EH (cell line): ENCODE data around the gene MAL.
"Not testable (repeated sequence)": the region's sequence is repeated elsewhere in the genome, so short reads cannot be mapped to it uniquely, and the experiment has no call there.

Experiments
- DNase-seq: peaks from one replicate; pipeline ENCODE4 v3.0.0-alpha.2; 2015; ENCODE audit warnings: low read depth

MAL gene

GRCh38 chr2:95062242-95063085, 37.0 kb downstream of the MAL start:
- DNase-seq, result no peak

GRCh38 chr2:95063086-95063958, 37.8 kb downstream of the MAL start:
- DNase-seq, result no peak

- no peak for DNase-seq
Measured at GRCh38 chr2:95068256-95068655, 42.7 kb downstream of the MAL start.

- no peak for DNase-seq
Measured at GRCh38 chr2:95069465-95069864, 44.0 kb downstream of the MAL start.

- DNase-seq, result no peak
Measured at GRCh38 chr2:95071856-95072255, 46.3 kb downstream of the MAL start.

GRCh38 chr2:95072424-95072823, 46.9 kb downstream of the MAL start:
- no peak for DNase-seq

GRCh38 chr2:95073856-95074662, 48.6 kb downstream of the MAL start:
- no peak for DNase-seq

- no peak for DNase-seq
Measured at GRCh38 chr2:95074663-95075439, 49.3 kb downstream of the MAL start.

- DNase-seq, result no peak
Measured at GRCh38 chr2:95075440-95076132, 50.1 kb downstream of the MAL start.

- DNase-seq, result peak; percentile 51
Measured at GRCh38 chr2:95076705-95077529, 51.4 kb downstream of the MAL start.

GRCh38 chr2:95077530-95077825, 52.0 kb downstream of the MAL start:
- no peak for DNase-seq

- no peak for DNase-seq
Measured at GRCh38 chr2:95077861-95078603, 52.5 kb downstream of the MAL start.

GRCh38 chr2:95079199-95079683, 53.7 kb downstream of the MAL start:
- DNase-seq, result peak; percentile 3

- no peak for DNase-seq
Measured at GRCh38 chr2:95082477-95082876, 57.0 kb downstream of the MAL start.

- DNase-seq, result no peak
Measured at GRCh38 chr2:95086017-95086416, 60.5 kb downstream of the MAL start.

GRCh38 chr2:95087379-95087778, 61.9 kb downstream of the MAL start:
- DNase-seq, result no peak

GRCh38 chr2:95091885-95092555, 66.5 kb downstream of the MAL start:
- no peak for DNase-seq

- DNase-seq, result not testable (repeated sequence)
Measured at GRCh38 chr2:95098273-95098672, 72.8 kb downstream of the MAL start.

- no peak for DNase-seq
Measured at GRCh38 chr2:95099910-95100309, 74.4 kb downstream of the MAL start.
